Fibroblast of skin of left biceps (primary cell): Measurements from ENCODE around the gene CDCA8.
"Not testable (repeated sequence)": the region's sequence is repeated elsewhere in the genome, so short reads cannot be mapped to it uniquely, and the experiment has no call there.

Source experiments
- DNase-seq, 2 experiments: peaks; one replicate each; pipeline ENCODE4 v3.0.0-alpha.2; 2013; ENCODE audit warnings: low read depth in 2 of 2

The CDCA8 gene

GRCh38 chr1:37738619-37739018 is 46.3 kb downstream of the CDCA8 start:
- not testable (repeated sequence) for DNase-seq

GRCh38 chr1:37739222-37739621 is 46.9 kb downstream of the CDCA8 start:
- DNase-seq = no peak

GRCh38 chr1:37741130-37741529 is 48.8 kb downstream of the CDCA8 start:
- DNase-seq = no peak

GRCh38 chr1:37741662-37742061 is 49.3 kb downstream of the CDCA8 start:
- DNase-seq = no peak

GRCh38 chr1:37746806-37747205 is 54.5 kb downstream of the CDCA8 start:
- no peak for DNase-seq

GRCh38 chr1:37748565-37748964 is 56.2 kb downstream of the CDCA8 start:
- DNase-seq = no peak

- DNase-seq = no peak
Observed at GRCh38 chr1:37752213-37752582, 59.9 kb downstream of the CDCA8 start.

GRCh38 chr1:37752583-37753471 is 60.5 kb downstream of the CDCA8 start:
- DNase-seq = no peak

- no peak for DNase-seq
Observed at GRCh38 chr1:37753473-37754321, 61.4 kb downstream of the CDCA8 start.

GRCh38 chr1:37755290-37755689 is 63.0 kb downstream of the CDCA8 start:
- DNase-seq = no peak

- DNase-seq = no peak
Observed at GRCh38 chr1:37755951-37756560, 63.7 kb downstream of the CDCA8 start.
